Activated T-helper 9 cell treated with anti-CD3 and anti-CD28 coated beads, Interleukin-2, amount 50 U/mL, for 16 hours (primary cell): ENCODE results near the gene PTGES2.
"Not testable (repeated sequence)": the region's sequence is repeated elsewhere in the genome, so short reads cannot be mapped to it uniquely, and the experiment has no call there.

ENCODE experiments used
- DNase-seq: peaks from one replicate; pipeline ENCODE4 v3.0.0-alpha.2; 2020; ENCODE audit warnings: low read depth

Gene PTGES2

GRCh38 chr9:128136816-128137793, 9.6 kb upstream of the PTGES2 start:
- no peak for DNase-seq

- not testable (repeated sequence) for DNase-seq
These were observed 8.0 kb upstream of the PTGES2 start for GRCh38 chr9:128135561-128135960.

GRCh38 chr9:128132139-128132538, 4.6 kb upstream of the PTGES2 start:
- not testable (repeated sequence) for DNase-seq

- DNase-seq, result not testable (repeated sequence)
These were observed 3.8 kb upstream of the PTGES2 start for GRCh38 chr9:128131346-128131745.

- not testable (repeated sequence) for DNase-seq
These were observed 3.1 kb upstream of the PTGES2 start for GRCh38 chr9:128130651-128131050.

- peak; percentile 40 for DNase-seq
These were observed 2.6 kb upstream of the PTGES2 start for GRCh38 chr9:128129976-128130590.

- no peak for DNase-seq
These were observed 1.5 kb upstream of the PTGES2 start for GRCh38 chr9:128128836-128129590.

- peak; percentile 75 for DNase-seq
These were observed 684 bp upstream of the PTGES2 start for GRCh38 chr9:128127990-128128835.

GRCh38 chr9:128125580-128126354, 1.8 kb downstream of the PTGES2 start:
- DNase-seq, result no peak

- DNase-seq, result peak; percentile 24
These were observed 2.5 kb downstream of the PTGES2 start for GRCh38 chr9:128124873-128125579.

- DNase-seq, result no peak
These were observed 3.1 kb downstream of the PTGES2 start for GRCh38 chr9:128124451-128124850.

GRCh38 chr9:128123451-128124080, 4.0 kb downstream of the PTGES2 start:
- DNase-seq, result no peak

GRCh38 chr9:128122809-128123175, 4.7 kb downstream of the PTGES2 start:
- no peak for DNase-seq

- no peak for DNase-seq
These were observed 5.4 kb downstream of the PTGES2 start for GRCh38 chr9:128121924-128122808.

- DNase-seq, result no peak
These were observed 6.1 kb downstream of the PTGES2 start for GRCh38 chr9:128121466-128121810.

- no peak for DNase-seq
These were observed 6.6 kb downstream of the PTGES2 start for GRCh38 chr9:128120741-128121465.

GRCh38 chr9:128120061-128120740, 7.3 kb downstream of the PTGES2 start:
- no peak for DNase-seq
